ENCODE results near the gene PPP1R14D.
A peak's percentile ranks its signal among the peaks of the same experiment; 100 is the strongest.

PPP1R14D gene

DNA sequence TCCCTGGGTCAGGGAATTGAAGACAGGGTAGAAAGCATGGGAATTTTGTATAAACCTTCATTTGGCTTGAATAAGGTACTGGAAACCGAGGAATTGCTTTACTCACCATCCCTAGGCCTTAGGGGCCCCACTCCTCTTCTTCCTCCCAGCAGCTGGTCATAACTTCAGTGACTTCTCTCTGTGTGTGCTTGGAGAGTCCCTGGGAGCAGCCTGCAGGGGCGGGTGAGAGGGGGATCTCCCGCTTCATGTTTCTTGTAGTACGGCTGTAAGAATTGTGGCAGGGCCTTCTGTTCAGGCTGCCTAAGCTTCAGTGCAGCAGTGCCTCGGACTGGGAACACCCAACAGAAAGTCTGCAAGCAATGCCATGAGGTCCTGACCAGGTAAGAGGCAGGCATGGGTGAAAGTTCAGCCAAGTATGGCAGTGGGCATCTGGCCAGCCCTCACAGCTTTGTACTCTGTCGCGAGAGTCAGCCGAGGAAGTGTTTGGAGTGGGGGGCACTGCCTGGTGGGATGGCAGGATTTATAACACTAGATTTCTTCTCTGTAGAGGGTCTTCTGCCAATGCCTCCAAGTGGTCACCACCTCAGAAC is 19.6 kb downstream of the PPP1R14D start:
- H3K4me1 ChIP-seq (ENCODE audit: control insufficient read depth, insufficient read depth, low read length) = peaks cover 16% of the 10 kb centered on the region
- H3K9me3 ChIP-seq (replicated peaks; ENCODE audit: low read length) = no peaks in the 10 kb centered on the region
- no peak overlapping the region for H3K9ac ChIP-seq (ENCODE audit: low read depth, low read length)
- H3K4me2 ChIP-seq (ENCODE audit: low read length) = peak overlapping the region; percentile 82
- H3K27me3 ChIP-seq (ENCODE audit: control insufficient read depth, insufficient read depth, low read length) = no peaks in the 10 kb centered on the region
- H3K4me3 ChIP-seq (ENCODE audit: low read length) = peak overlapping the region; percentile 87
- H3K36me3 ChIP-seq (ENCODE audit: insufficient read depth, low read length) = peaks cover 21% of the 10 kb centered on the region

DNA sequence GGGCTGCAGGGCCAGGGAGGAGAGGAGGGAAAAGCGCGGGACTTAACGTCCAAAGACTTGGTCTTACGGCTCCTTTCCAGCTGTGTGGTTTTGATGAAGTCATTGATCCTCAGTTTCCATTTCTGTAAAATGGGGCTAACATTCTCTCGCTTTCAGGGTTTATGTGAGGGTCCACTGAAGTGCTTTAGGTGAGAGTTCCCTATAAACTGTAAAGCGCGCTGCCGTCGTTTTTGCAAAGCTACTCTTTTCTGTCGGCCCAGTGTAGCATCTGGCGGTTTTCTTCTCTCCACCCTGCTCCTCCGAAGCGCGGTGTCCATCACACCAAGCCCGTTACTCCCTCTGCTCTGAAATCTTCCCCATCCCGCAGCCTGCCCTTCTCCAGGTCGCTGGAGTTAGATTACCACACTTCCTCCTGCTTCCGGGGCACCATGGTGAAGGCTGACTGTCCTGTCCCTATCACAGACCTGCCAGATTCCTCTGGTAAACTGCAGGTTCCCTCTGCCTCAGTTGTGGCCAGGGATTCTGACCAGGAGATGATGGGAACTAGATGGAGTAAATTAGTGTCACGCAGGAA is 20.5 kb downstream of the PPP1R14D start:
- no peaks in the 10 kb centered on the region for H3K27me3 ChIP-seq (ENCODE audit: control insufficient read depth, insufficient read depth, low read length)
- H3K4me3 ChIP-seq (ENCODE audit: low read length) = peak overlapping the region; percentile 87
- peak overlapping the region; percentile 82 for H3K4me2 ChIP-seq (ENCODE audit: low read length)
- H3K9ac ChIP-seq (ENCODE audit: low read depth, low read length) = peak overlapping the region; percentile 93
- no peaks in the 10 kb centered on the region for H3K9me3 ChIP-seq (replicated peaks; ENCODE audit: low read length)
- peaks cover 21% of the 10 kb centered on the region for H3K36me3 ChIP-seq (ENCODE audit: insufficient read depth, low read length)
- H3K4me1 ChIP-seq (ENCODE audit: control insufficient read depth, insufficient read depth, low read length) = peaks cover 16% of the 10 kb centered on the region

DNA sequence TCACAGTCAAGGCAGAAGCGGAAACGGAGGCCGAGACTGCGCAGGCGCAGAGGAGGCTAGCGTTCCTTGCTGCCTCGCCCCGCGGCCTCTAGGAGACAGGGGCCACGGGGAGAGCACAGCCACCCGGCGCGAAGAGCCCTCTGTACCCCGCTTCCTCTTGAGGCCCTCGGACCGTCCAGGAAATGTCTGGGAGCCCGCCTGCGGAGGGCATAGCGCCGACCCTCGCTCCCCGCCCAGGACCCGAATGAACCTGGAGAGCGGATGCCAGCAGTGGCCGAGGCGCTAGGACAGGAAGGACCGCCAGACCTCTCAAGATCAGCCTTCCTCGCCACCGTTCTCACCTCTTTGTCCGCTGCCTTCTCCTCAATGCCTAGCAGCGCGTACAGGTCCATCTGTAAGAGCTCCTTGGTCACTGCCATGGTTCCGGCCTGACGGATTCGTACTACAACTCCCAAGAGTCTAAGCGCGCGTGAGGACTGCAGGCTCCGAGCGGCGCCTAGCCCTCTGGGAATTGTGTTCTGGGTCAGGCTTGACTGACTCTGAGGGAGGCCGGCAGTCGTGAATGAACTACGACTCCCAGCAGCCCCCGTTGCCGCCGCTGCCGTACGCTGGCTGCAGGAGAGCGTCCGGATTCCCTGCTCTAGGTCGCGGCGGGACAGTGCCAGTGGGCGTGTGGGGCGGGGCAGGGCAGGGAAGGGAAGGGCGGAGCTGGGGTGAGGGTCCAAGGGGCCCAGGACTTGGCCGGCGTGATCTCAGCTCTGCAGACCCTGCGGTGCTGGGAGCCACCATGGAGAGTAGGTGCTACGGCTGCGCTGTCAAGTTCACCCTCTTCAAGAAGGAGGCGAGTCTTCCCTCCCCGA is 21.2 kb downstream of the PPP1R14D start, which contains the start of the genes DNAJC17 and ZFYVE19:
Gene DNAJC17, minus strand, starts transcription at position 446 of the 860 bp plus-strand sequence. Its CDS starts 27 bp downstream, at position 419.
Gene ZFYVE19, plus strand, starts transcription at position 62 of the 860 bp plus-strand sequence. Its CDS starts 501 bp downstream, at position 563.
- Histone ChIP-seq H3K36me3 (ENCODE audit: insufficient read depth, low read length) (peaks cover 24% of the 10 kb centered on the region), H3K9ac (ENCODE audit: low read depth, low read length) (peak within 1 kb of the TSS; percentile 93), H3K4me2 (ENCODE audit: low read length) (peak within 1 kb of the TSS; percentile 82), H3K4me3 (ENCODE audit: low read length) (peak within 1 kb of the TSS; percentile 87), H3K27me3 (ENCODE audit: control insufficient read depth, insufficient read depth, low read length) (no peaks in the 10 kb centered on the region), H3K9me3 (replicated peaks; ENCODE audit: low read length) (no peaks in the 10 kb centered on the region), H3K4me1 (ENCODE audit: control insufficient read depth, insufficient read depth, low read length) (peaks cover 16% of the 10 kb centered on the region)

DNA sequence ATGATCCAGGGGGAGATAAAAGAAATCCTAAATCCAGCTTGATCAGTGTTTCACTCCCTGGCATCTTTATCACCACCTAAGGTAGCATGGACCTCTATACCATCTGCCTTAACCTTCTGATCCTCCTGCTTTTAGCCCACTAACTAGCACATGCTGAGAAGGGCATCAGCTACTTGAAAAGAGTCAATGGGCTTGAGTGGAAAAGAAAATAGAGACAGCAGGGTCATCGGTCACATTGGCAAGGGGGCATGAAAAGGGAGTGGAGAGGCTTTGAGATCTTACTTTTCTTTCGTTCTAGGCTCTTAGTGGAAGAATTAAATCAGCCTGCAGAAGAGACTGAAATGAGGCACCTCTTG is 21.9 kb downstream of the PPP1R14D start:
- Histone ChIP-seq H3K27me3 (ENCODE audit: control insufficient read depth, insufficient read depth, low read length) (no peaks in the 10 kb centered on the region), H3K4me2 (ENCODE audit: low read length) (peak overlapping the region; percentile 82), H3K9ac (ENCODE audit: low read depth, low read length) (peak overlapping the region; percentile 93), H3K36me3 (ENCODE audit: insufficient read depth, low read length) (peaks cover 21% of the 10 kb centered on the region), H3K4me1 (ENCODE audit: control insufficient read depth, insufficient read depth, low read length) (peaks cover 16% of the 10 kb centered on the region), H3K4me3 (ENCODE audit: low read length) (peak overlapping the region; percentile 87), H3K9me3 (replicated peaks; ENCODE audit: low read length) (no peaks in the 10 kb centered on the region)

DNA sequence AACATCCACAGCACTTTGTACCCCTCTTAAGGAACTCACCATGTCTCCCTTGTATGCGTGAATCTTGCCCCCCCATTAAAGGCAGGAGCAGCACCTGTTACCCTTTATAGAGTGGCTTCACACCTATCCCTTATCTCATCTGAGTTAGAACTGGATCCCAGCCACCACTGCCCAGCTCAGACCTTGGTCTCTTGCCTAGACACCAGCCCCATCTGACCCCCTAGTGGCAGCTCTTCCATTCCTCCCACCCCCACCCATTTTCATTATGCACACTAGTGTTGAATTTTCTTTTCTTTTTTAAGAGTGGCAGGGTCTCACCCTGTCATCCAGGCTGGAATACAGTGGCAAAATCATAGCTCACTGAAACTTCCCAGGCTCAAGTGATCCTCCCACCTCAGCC is 24.8 kb downstream of the PPP1R14D start:
- Histone ChIP-seq H3K4me2 (ENCODE audit: low read length) (no peak overlapping the region), H3K27me3 (ENCODE audit: control insufficient read depth, insufficient read depth, low read length) (no peaks in the 10 kb centered on the region), H3K9ac (ENCODE audit: low read depth, low read length) (no peak overlapping the region), H3K4me3 (ENCODE audit: low read length) (no peak overlapping the region), H3K36me3 (ENCODE audit: insufficient read depth, low read length) (peaks cover 9% of the 10 kb centered on the region), H3K9me3 (replicated peaks; ENCODE audit: low read length) (no peaks in the 10 kb centered on the region), H3K4me1 (ENCODE audit: control insufficient read depth, insufficient read depth, low read length) (peaks cover 16% of the 10 kb centered on the region)

DNA sequence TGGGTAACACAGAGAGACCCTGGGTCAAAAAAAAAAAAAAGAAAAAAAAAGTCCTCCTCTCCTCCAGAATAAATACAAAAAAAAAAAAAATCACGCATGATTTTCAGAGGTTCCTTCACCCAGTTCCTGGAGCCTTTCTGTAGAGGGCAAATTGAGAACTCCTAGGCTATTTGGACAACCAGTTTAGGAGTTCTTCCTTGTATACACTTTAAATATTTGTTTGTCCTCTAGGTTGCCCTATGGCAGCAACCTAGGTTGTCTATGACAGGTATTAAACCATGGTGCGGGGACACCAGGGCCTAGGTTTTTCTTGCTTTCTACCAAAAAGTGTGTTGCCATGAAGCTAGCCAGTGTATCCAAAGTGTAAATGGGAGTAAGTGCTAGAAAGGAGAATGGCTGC is 25.4 kb downstream of the PPP1R14D start:
- H3K36me3 ChIP-seq (ENCODE audit: insufficient read depth, low read length) = peaks cover 12% of the 10 kb centered on the region
- H3K27me3 ChIP-seq (ENCODE audit: control insufficient read depth, insufficient read depth, low read length) = no peaks in the 10 kb centered on the region
- H3K4me2 ChIP-seq (ENCODE audit: low read length) = no peak overlapping the region
- H3K4me1 ChIP-seq (ENCODE audit: control insufficient read depth, insufficient read depth, low read length) = peaks cover 10% of the 10 kb centered on the region
- no peaks in the 10 kb centered on the region for H3K9me3 ChIP-seq (replicated peaks; ENCODE audit: low read length)
- H3K9ac ChIP-seq (ENCODE audit: low read depth, low read length) = no peak overlapping the region
- H3K4me3 ChIP-seq (ENCODE audit: low read length) = no peak overlapping the region

DNA sequence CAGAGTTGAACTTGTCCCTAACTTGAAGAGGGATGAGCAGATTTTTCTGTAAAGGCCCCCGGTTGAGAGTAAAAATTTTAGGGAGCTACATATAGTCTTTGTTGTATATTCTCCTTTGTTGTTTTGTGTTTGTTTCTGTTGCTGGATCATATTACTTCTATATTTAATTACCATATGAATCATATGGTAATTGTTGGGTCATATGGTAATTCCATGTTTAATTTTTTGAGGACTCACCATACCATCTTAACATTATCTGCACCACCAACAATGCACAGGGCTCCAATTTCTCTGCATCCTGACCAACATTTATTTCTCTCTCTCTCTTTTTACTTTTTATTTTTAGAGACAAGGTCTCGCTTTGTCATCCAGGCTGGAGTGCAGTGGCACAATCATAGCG is 29.0 kb downstream of the PPP1R14D start:
- peaks cover 12% of the 10 kb centered on the region for H3K36me3 ChIP-seq (ENCODE audit: insufficient read depth, low read length)

DNA sequence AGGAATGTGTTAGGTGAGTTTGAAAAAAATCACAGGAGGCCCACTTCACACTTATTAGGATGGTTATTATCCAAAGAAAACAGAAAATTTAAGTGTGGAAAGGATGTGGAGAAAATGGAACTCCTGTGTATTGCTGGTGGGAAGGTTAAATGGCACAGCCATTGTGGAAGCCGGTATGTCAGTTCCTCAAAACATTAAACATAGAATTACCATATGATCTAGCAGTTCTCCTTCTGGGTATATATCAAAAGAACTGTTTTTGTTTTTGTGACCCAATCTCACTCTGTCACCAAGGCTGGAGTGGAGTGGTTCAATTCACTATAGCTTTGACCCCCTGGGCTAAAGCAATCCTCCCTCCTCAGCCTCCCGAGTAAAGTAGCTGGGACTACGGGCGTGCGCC is 32.0 kb downstream of the PPP1R14D start:
- H3K36me3 ChIP-seq (ENCODE audit: insufficient read depth, low read length) = peaks cover 11% of the 10 kb centered on the region
- H3K4me3 ChIP-seq (ENCODE audit: low read length) = no peak overlapping the region
- no peak overlapping the region for H3K4me2 ChIP-seq (ENCODE audit: low read length)
- no peak overlapping the region for H3K9ac ChIP-seq (ENCODE audit: low read depth, low read length)
- H3K27me3 ChIP-seq (ENCODE audit: control insufficient read depth, insufficient read depth, low read length) = no peaks in the 10 kb centered on the region
- no peaks in the 10 kb centered on the region for H3K9me3 ChIP-seq (replicated peaks; ENCODE audit: low read length)
- peaks cover 13% of the 10 kb centered on the region for H3K4me1 ChIP-seq (ENCODE audit: control insufficient read depth, insufficient read depth, low read length)

More for the DNA sequence above, 29.0 kb downstream of the PPP1R14D start:
- no peaks in the 10 kb centered on the region for H3K27me3 ChIP-seq (ENCODE audit: control insufficient read depth, insufficient read depth, low read length)
- H3K4me1 ChIP-seq (ENCODE audit: control insufficient read depth, insufficient read depth, low read length) = no peaks in the 10 kb centered on the region
- H3K9ac ChIP-seq (ENCODE audit: low read depth, low read length) = no peak overlapping the region
- H3K4me2 ChIP-seq (ENCODE audit: low read length) = no peak overlapping the region
- no peaks in the 10 kb centered on the region for H3K9me3 ChIP-seq (replicated peaks; ENCODE audit: low read length)
- H3K4me3 ChIP-seq (ENCODE audit: low read length) = no peak overlapping the region

DNA sequence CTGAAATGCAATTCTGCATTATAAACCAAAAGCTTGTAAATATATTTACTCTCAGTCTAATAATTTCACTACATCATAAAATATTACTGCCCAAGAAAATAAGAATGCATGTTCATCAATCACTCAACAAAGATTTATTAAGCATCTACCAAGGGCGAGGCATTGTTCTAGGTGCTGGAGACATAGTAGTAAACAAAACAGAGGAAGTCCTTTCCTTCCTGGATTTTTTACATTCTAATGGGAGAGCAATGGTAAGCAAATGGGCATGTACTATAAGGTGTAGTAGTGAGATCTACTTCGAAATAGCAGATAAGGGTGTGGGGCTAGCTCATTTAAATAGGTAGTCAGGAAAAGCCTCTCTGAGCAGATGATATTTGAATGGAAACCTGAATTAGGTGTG is 32.5 kb downstream of the PPP1R14D start:
- peaks cover 11% of the 10 kb centered on the region for H3K36me3 ChIP-seq (ENCODE audit: insufficient read depth, low read length)
- no peaks in the 10 kb centered on the region for H3K9me3 ChIP-seq (replicated peaks; ENCODE audit: low read length)
- no peak overlapping the region for H3K9ac ChIP-seq (ENCODE audit: low read depth, low read length)
- H3K4me3 ChIP-seq (ENCODE audit: low read length) = no peak overlapping the region
- H3K4me1 ChIP-seq (ENCODE audit: control insufficient read depth, insufficient read depth, low read length) = peaks cover 13% of the 10 kb centered on the region
- H3K27me3 ChIP-seq (ENCODE audit: control insufficient read depth, insufficient read depth, low read length) = no peaks in the 10 kb centered on the region
- H3K4me2 ChIP-seq (ENCODE audit: low read length) = no peak overlapping the region

DNA sequence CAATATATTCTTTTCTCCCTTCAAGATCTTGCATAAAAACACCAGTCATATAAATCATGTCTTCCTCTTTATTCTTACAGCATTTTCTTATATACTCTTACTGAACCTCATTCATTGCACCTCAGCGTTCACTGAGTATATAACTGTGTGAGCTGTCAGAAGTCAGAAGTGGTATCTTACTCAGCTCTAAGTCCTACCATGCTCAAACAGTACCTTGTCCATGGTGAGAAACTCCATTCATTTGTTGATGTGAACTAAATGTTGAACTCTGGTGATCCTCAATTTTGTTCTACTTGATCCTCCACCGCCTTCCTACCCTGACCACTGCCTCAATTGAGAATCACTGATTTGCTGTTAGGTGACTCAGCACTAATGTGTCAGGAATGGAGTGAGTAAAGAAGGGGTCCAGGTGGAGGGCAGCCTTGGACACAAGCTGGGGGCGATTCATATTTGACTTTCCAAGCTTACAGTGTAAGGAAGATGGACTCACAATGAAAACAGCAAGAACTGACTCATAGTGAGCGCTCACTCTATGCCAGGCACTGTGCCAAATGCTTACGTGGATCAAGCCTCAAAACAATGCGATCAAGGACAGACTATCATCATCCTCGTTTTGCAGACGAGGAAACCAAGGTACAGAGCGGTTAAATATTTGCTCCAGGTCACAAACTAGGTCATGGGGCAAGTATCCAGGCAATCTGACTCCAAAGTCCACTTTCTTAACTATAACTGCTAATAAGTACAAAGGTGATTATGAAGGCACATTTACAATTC is 35.1 kb downstream of the PPP1R14D start:
- Histone ChIP-seq H3K9me3 (replicated peaks; ENCODE audit: low read length) (no peaks in the 10 kb centered on the region), H3K4me2 (ENCODE audit: low read length) (peak overlapping the region; percentile 67), H3K9ac (ENCODE audit: low read depth, low read length) (no peak overlapping the region), H3K27me3 (ENCODE audit: control insufficient read depth, insufficient read depth, low read length) (no peaks in the 10 kb centered on the region), H3K4me1 (ENCODE audit: control insufficient read depth, insufficient read depth, low read length) (peaks cover 18% of the 10 kb centered on the region), H3K4me3 (ENCODE audit: low read length) (peak overlapping the region; percentile 15), H3K36me3 (ENCODE audit: insufficient read depth, low read length) (peaks cover 9% of the 10 kb centered on the region)

DNA sequence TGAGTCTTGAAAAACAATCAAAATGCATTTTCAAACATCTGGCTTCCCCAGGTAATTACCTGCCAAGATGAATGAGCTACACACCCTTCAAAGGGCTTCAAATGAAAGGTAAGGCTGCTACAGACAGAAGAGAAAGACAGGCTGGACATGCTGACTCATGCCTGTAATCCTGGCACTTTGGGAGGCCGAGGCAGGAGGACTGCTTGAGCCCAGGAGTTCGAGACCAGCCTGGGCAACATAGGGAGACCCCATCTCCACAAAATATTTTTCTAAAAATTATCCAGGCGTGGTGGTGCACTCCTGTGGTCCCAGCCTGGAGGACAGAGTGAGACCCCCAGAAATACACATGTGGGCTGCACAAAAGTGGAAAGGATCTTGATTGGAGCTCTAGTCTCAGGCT is 36.1 kb downstream of the PPP1R14D start:
- Histone ChIP-seq H3K4me3 (ENCODE audit: low read length) (no peak overlapping the region), H3K27me3 (ENCODE audit: control insufficient read depth, insufficient read depth, low read length) (no peaks in the 10 kb centered on the region), H3K36me3 (ENCODE audit: insufficient read depth, low read length) (peaks cover 7% of the 10 kb centered on the region), H3K4me1 (ENCODE audit: control insufficient read depth, insufficient read depth, low read length) (peaks cover 26% of the 10 kb centered on the region), H3K4me2 (ENCODE audit: low read length) (no peak overlapping the region), H3K9me3 (replicated peaks; ENCODE audit: low read length) (no peaks in the 10 kb centered on the region), H3K9ac (ENCODE audit: low read depth, low read length) (no peak overlapping the region)
